Sciatic nerve (tissue), 2 donors: ENCODE data around the gene TRIM29. TPM values are rescaled to one million over a fixed set of nuclear protein-coding genes. Genes with fewer than 3 reads are reported as not detected.
"Not testable (repeated sequence)": the region's sequence is repeated elsewhere in the genome, so short reads cannot be mapped to it uniquely, and the experiment has no call there.

Experiments
- ATAC-seq: fragments of 200-7000 bp; cut with Tn5 transposase; one replicate; pipeline ENCODE4 v1.9.1; 2020; ENCODE audit warnings: mild to moderate bottlenecking, moderate library complexity
- DNase-seq: peaks from one replicate; pipeline ENCODE4 v3.0.0-alpha.2; 2020; ENCODE audit warnings: low spot score
- intact Hi-C: fragments of 100-400 bp; cut with DNase I; formaldehyde crosslinking; loops from one replicate; pipeline ENCODE4 v1.14.2; 2022
- total RNA-seq: library from RNA; stranded (reverse); fragmentation: NEBNext Ultra II Directional; extraction: Animal tissue kit (Norgen Biotek cat#: 25700); gene quantifications from one replicate; pipeline ENCODE4 v1.2.1, GENCODE V29; 2021
- donor health status: DM: no; HTN: no; CAD: no.
- donor health status: DM: no; HTN: no; CAD: no.

Gene TRIM29, protein sequence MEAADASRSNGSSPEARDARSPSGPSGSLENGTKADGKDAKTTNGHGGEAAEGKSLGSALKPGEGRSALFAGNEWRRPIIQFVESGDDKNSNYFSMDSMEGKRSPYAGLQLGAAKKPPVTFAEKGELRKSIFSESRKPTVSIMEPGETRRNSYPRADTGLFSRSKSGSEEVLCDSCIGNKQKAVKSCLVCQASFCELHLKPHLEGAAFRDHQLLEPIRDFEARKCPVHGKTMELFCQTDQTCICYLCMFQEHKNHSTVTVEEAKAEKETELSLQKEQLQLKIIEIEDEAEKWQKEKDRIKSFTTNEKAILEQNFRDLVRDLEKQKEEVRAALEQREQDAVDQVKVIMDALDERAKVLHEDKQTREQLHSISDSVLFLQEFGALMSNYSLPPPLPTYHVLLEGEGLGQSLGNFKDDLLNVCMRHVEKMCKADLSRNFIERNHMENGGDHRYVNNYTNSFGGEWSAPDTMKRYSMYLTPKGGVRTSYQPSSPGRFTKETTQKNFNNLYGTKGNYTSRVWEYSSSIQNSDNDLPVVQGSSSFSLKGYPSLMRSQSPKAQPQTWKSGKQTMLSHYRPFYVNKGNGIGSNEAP
- 33.2 TPM for total RNA-seq

DNA sequence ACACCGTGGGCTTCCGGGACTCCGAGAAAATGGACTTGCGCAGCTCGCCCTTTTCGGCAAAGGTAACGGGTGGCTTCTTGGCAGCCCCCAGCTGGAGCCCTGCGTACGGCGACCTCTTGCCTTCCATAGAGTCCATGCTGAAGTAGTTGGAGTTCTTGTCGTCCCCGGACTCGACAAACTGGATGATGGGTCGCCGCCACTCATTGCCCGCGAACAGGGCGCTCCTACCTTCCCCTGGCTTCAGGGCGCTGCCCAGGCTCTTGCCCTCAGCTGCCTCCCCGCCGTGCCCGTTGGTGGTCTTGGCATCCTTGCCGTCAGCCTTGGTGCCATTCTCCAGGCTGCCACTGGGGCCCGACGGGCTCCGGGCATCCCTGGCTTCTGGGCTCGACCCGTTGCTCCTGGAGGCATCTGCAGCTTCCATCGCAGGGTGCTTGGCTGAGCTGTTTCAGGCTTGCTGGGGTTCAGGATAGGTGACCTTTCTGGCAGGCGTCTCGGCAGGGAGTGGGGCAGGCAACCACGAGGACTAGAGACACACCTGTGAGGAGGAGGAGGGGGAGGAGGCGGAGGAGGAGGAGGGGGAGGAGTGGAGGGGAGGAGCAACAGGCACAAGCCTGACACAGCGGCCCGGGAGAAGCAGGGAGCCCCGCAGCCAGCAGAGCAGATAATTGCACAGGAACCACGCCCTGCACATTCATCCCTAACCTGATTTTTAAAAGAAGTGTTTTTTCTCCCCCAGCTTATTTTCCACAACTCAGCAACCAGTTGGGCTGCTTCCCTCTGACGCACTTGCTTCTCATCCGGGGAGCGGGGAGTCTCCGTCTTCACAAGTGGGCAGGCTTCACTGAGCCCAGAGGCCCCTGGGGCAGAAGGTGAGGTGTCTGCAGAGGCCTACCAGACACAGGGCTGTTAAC lies at the start of gene TRIM29:
TRIM29 (minus strand) TSS at position 503 of the 911 bp plus-strand sequence; CDS start at position 421, 82 bp downstream.
- peak; percentile 51 for ATAC-seq
- DNase-seq: peak; percentile 56
- intact Hi-C loops: no loop called here

DNA sequence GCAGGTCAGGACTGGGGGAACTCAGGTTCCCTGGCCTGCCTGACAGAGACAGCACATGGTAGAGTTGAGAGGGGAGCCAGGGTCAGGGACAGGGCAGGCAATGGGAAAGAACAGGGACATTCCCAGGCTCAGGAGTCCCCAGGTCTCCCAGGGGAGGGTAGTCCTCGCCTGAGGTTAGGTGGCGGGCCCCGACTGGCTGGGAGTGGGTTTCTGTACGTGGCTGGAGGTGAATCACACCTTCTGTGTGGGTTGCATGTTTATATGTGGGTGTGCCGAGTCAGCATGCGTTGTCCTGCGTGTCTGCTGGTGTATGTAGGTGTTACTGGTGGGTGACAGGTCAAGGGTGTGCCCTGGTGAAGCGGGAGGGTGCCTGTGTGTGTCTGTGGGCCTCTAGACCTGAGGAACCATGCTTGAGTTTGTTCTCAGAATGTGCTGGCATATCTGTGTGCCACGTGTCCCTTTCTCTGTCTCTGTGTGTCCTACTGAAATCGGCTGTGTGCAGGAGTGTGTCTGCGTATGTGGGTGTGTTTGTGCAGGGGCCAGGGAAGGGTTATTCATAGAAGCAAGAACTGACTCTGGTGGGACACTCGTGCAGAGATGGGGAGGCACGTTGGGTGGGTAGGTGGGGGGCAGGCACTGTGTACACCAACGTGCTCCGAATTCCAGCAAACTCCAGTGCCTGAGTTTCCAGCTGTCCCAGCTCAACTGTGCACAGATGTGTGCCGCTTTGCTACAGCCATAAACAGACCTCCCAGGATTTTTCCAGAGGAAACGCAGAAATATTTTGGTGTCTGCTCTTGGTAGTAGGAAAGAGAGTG lies 49.1 kb upstream of the TRIM29 start:
- ATAC-seq: no peak
- intact Hi-C loops: no loop called here
- peak; percentile 61 for DNase-seq

DNA sequence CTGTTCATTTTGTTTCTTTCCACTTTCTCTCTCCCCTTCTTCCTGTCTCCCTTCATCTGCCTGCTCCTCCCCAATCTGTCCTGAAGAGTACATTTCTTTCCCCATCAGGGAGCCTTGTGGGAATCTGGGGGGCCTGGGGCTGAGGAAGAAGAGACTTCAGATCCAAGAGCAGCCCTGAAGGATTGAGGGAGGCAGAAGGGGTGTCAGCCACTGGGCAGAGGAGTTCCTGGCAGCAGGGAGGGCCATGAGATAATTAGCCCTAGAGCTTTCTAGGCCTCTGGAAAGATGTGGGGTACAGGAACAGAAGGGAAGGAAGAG lies 48.5 kb upstream of the TRIM29 start:
- DNase-seq: no peak
- intact Hi-C loops: no loop called here
- ATAC-seq: no peak

DNA sequence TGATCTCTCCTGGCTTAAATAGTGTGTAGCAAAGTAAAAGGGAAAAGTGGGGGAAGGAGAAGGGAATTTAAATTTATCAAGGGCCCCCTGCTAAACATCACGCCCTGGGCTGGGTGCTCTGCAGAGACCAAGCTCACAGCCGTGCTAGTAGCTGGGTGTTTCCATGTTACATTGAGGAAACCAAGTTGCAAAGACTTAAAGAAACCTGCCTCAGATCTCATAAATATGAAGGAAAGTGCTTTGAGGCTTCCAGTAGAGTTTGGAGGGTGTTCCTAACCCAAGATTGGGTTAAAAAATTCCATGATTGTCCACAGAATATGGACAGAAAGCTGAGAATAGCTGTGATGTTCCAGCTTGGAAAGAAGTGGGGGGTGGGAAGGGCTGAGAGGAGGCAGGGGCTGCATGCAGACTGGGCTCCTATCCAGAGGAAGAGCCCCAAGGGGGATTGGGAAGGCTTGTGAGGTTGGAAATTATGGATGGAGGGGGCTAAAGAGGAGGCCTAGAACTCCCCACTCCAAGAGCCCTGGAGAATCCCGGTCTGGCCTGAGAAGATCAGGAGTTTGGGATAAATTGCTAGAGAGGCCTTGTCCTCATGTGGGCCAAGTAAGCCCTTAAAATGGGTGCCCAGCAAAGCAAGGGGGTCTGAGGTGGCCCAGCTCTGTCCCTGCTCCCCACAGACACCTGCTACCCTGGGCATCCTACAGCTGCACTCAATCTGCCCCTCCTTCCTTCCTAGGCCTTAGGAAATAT lies 48.0 kb upstream of the TRIM29 start:
- DNase-seq (peak; percentile 71), ATAC-seq (peak; percentile 9)
- intact Hi-C loops: no loop called here

DNA sequence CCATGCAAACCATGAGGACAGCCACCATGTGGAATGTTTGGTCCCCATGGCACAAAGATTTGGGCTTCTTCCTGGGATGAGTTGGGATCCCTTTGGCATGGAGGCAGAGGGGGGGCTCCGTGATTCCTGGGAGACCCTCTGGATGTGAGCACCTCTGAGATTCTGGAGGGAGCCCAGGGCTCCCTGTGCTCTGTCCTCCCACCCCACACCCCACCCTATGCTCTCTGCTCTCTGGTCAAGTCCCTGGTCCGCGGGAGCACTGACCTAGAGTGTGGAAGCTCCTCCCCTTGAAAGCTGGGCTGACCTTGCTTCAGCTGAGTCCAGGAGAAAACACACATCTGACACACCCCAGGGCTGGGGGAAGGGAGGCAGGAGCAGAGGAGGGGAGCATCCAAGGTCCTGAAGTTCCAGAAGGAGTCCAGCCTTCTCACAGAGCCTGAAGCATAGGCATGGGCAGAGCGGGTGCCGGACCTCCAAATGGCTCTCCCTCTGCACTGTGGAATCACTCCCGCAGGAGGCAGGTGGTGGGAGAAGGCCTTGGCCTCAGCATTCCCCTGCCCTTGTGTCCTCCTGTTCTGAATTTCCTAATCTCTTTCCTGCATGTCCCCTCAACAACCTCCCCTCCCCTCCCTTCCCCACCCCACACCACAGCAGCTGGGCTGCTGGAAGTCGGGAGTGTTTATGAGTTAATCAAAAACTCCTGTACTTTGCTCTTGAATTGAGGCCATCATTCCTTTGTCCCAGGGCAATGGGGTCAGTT lies 47.2 kb upstream of the TRIM29 start:
- ATAC-seq (peak; percentile 90), DNase-seq (peak; percentile 86)
- intact Hi-C loops: no loop called here

DNA sequence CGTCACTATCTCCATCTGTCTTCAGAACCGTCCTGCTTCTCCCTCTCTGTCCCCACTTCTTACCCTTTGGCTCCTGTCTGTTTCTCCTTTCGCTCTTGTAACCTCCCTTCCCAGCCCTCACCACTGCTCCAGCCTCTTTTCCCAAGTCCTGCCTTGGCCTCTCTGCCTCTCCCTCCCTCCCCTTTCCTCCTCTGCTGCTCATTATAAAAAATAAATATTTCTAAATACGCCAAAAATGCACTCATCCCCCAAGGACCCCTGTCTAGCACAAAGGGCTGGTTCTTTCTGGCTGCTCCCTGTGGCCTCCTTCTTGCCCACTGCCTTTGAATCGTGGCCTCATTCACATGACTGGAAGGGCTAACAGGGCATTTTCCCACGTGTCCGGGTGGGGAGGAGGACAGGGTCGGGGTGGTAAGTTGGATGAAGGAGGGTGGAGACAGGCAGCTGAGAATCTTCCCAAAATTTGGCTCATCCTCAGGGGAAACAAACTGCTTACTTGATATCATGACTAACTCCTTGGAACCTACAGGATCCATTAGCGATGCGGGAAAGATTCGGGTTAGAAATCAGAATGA lies 46.5 kb upstream of the TRIM29 start:
- DNase-seq (peak; percentile 80), ATAC-seq (peak; percentile 78)
- intact Hi-C loops: no loop called here

DNA sequence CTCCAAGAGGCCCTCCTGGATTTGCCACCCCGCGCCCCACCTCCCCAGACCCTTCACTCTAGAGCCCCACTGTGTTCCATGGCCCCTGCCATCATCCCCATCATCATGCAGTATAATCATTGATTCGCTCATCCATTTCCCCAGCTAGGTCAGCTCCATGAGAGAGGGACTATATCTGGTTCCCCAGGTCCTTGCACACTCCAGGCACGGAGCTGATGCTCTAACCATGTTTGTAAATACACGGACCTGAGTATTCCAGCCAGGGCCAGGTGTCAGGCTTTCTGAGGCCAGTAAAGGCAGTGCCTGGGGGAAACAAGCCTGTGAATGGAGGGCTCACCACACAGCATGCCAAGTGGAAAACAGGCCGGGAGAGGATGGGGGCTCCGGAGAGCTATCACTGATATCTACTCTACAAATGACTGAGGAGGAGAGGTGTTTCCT lies 45.8 kb upstream of the TRIM29 start:
- no peak for ATAC-seq
- intact Hi-C loops: no loop called here
- DNase-seq: peak; percentile 57

DNA sequence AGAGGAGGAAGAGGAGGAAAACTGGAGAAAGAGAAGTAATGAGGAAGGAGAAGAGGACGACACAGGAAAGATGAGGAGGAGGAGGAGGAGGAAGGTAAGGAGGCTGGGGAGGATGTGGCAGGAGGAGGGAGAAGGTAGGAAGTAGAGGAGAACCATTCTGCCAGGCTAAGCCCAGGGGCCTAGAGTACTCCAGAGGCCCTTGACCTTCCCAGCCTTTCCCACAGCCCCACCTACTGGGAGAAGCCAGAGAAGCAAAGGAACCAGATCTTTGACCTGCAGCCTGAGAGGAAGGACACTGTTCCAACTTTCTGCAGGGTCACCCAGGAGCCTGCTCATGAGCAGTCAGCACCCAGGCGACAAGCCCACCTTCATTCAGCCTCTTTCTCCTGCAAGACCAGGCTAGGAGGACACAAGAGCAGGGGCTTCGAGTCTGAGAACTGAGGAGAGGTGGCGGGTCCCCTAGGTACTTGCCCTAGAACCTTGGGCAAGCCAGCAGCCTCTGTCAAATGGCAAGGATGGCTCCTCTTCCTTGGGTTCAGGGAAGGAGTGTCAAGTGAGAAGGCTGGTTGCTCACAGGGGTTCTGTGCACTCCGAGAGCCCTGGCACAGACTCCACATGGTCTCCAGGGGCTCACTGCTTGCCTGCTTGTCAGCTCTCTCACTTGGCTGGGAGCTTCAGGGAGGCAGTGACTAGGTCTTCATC lies 45.0 kb upstream of the TRIM29 start:
- DNase-seq (peak; percentile 68), ATAC-seq (no peak)
- intact Hi-C loops: no loop called here

DNA sequence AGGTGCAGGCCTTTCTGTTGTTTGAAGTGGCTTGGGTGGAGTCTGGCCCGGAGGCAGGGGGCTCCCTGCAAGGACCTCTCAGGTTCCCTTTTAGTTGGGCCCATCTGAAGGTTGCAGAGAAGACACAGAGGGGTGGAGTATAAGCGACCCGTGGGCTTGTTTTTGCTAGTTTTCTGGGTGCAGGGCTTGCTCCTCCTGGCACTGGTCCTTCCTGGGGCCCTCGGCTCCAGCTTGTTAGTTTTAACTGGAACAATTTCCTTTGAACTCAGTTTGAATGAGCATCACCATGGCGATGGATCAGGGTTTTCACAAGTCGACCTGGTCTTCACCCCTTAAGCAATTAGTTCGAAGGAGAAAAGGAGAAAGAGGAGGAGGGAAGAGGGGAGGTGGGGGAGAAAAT lies 44.5 kb upstream of the TRIM29 start:
- intact Hi-C loops: no loop called here
- no peak for ATAC-seq
- DNase-seq: peak; percentile 48

DNA sequence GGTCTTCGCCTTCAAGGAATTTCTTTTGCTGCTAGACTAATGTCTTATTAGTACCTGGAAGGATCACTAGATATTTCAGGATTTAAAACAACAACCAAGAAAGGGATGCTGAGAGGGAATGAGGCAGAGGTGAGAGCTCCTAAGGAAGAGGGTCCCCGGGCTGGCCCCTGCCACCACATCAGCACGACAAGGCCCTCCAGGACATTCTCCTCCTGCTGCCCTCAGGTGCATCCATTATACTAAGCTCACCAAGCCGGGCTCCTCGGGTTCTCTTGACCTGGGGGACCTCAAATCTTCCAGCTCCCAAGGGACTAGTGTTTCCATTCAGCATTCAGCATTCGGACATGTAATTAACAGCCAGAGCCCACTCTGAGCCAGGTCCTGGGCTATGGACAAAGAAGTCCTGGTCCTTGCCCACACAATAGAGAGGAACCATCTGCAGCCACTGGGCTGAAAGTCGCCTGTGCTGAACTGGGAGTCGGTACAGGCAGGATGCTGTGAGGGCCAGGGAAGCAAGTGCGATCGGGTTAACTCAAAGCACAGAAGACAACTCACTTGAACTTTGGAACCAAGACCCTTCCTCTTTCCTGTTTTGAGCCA lies 43.6 kb upstream of the TRIM29 start:
- intact Hi-C loops: no loop called here
- DNase-seq: peak; percentile 49

DNA sequence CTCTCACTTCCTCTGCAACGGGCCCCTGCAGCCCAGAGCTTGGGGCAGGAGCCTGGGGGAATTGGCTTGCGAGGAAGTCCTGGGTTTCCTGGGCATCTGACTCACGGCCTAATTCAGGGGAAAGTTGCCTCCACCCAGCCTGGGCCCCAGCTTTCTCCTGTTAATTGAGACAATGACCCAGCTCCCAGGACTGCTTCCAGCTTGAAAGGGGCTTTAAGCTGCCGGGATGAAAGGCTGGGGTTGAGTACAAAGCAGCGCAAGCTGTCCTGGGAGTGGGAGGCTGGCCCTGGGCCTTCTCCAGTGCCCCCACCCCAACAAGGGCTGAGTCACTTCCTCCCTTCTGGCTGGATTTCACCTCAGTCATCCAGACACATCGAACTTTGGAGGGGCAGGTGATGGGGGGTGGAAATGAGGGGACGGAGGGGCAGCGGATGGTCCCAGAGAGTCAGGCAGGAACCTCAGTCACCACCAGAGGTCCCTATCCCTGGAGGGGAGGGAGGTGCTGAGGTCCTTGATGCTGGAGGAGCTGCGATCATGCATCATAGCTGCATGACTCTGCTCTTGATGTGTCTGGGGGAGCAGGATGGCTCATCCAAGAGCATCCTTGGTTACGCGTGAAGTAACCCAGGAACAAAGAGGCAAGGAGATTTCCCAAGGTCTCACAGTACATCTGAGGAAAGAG lies 42.8 kb upstream of the TRIM29 start:
- no peak for ATAC-seq
- intact Hi-C loops: no loop called here
- peak; percentile 57 for DNase-seq

More for the DNA sequence above, 43.6 kb upstream of the TRIM29 start:
- ATAC-seq: no peak

DNA sequence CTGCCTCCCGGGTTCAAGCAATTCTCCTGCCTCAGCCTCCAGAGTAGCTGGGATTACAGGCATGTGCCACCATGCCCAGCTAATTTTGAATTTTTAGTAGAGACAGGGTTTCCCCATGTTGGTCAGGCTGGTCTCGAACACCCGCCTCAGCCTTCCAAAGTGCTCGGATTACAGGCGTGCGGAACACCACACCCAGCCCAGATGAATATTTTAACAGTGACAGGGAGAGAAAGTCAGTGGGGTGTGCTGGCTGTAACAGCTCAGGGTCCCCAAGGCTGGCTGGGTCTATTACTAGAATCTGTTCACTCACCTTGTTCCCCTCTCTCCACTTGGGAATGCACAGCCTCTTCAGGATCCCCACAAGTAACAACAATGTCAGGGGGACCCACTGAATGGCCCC lies 42.1 kb upstream of the TRIM29 start:
- DNase-seq: peak; percentile 41
- ATAC-seq, intact Hi-C loops: not testable (repeated sequence)

DNA sequence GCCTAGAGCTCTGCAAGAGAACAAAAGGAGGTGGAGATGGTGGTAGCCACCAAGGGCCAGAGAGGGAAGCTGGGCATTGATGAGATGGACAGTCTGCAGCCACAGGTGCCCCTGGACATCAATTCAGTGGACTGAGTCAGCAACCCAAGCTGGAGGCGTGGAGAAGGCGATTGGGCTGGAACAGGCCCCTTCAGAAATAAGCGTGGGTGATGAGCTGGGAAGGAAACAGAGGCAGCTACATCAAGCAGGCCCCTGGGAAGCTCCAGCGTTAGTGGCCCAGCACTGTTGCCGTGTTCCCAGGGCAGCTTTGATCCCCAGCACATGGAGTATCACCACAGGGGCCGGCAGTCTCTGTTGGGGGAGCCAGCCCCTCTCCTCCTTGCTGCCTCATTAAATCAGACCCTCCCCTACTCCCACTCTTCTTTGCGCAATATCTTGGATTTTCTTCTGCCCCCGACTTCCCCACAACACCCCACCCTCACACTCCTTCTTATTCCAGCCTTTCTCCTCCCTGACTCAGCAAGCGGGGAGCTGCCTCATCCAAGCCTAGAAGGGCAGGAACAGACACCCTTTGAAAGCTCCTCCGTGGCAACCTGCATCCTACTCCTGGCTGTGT lies 41.3 kb upstream of the TRIM29 start:
- peak; percentile 53 for DNase-seq
- intact Hi-C loops: no loop called here
- peak; percentile 5 for ATAC-seq

DNA sequence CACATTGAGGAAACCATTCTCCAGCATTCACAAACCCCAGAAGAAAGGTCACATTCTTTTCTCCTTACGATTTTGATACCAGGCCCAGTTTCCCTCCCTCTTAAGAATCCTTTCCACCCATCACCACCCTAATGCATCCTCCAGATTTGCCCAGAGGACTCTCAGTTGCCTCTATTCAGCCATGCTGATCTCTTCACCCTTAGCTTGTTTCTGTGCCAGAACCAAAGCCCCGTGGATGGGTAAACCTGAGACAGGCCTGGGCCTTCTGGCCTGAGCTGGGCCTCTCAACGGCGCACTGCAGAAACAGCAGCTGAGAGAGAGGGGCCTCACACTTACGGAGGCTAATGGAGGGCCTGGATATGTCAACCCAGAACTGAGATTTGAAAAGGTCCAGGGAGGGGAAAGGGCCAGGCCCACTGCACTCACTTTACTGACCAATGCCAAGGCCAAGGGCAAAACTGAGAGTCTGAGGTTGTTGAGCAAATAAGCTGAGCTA lies 40.7 kb upstream of the TRIM29 start:
- intact Hi-C loops: no loop called here
- DNase-seq (peak; percentile 48), ATAC-seq (peak; percentile 40)

DNA sequence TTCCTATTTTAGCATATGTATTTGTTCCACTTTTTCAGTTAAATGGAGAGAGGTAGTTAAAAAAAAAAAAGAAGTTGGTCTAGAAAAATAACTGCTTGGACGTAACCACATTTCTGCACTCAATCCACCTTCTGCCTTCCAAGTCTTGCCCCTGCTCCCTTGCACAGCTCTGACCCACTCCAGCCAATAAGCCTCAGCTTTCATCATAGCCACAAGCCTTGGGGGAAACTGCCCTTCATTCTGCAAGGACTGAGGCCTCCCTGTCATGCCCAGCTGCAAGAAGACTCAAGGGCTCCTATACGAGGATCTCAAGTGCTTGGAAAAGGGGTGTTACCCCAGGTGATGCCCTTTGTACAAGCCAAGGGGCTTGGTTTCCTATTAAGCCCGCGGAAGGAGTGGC lies 37.0 kb upstream of the TRIM29 start:
- ATAC-seq (no peak), DNase-seq (no peak)
- intact Hi-C loops: loop anchor here (5.0 kb wide), 2 partner anchors 52 to 122 kb away; no protein-coding TSS in a partner anchor
